ENCODE data around the gene TMEM37. TPM values are rescaled to one million over a fixed set of nuclear protein-coding genes. Genes with fewer than 3 reads are reported as not detected.
A peak's percentile ranks its signal among the peaks of the same experiment; 100 is the strongest.

TMEM37 gene, protein sequence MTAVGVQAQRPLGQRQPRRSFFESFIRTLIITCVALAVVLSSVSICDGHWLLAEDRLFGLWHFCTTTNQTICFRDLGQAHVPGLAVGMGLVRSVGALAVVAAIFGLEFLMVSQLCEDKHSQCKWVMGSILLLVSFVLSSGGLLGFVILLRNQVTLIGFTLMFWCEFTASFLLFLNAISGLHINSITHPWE
- total RNA-seq (2021; fragmentation: NEBNext Ultra II Directional; extraction: Animal tissue kit (Norgen Biotek cat#: 25700)) (9.9 and 11.0 TPM in 2 replicates), polyA plus RNA-seq (2011; rRNA removed) (16.2 and 20.4 TPM in 2 replicates), polyA minus RNA-seq (2011; rRNA and poly(A)+ RNA removed) (6.5 and 8.2 TPM in 2 replicates)
- 13.4 TPM for polyA plus RNA-seq (2011; cell fraction: cytosol; rRNA removed)
- 13.5 TPM for polyA plus RNA-seq (2011; cell fraction: nucleus; rRNA removed)
- 7.9 to 9.4 TPM (median 8.6 TPM) in 4 replicates for polyA plus RNA-seq (2012, experiment 1 of 2)
- polyA plus RNA-seq (2012, experiment 2 of 2), result 12.2 TPM
- polyA plus RNA-seq (2013, experiment 1 of 2), result 9.0 TPM
- 10.0 TPM for polyA plus RNA-seq (2013, experiment 2 of 2)
- 4.6 TPM for polyA minus RNA-seq (2011; cell fraction: cytosol; rRNA and poly(A)+ RNA removed)
- 9.5 TPM for polyA minus RNA-seq (2011; cell fraction: nucleus; rRNA and poly(A)+ RNA removed)
- long read RNA-seq, experiment 1, transcript TMEM37-201 (2 exons, 1,688 nt), result major isoform, 5 of 8 reads
- long read RNA-seq, experiment 1, partial matches to known transcripts, result 0 of 8 reads
- long read RNA-seq, experiment 1, other reads (novel, unspliced or antisense), result 2 of 8 reads
- long read RNA-seq, experiment 2, transcript TMEM37-201 (2 exons, 1,688 nt), result major isoform, 9 of 9 reads
- long read RNA-seq, experiment 2, partial matches to known transcripts, result 0 of 9 reads
- long read RNA-seq, experiment 2, other reads (novel, unspliced or antisense), result 0 of 9 reads

DNA sequence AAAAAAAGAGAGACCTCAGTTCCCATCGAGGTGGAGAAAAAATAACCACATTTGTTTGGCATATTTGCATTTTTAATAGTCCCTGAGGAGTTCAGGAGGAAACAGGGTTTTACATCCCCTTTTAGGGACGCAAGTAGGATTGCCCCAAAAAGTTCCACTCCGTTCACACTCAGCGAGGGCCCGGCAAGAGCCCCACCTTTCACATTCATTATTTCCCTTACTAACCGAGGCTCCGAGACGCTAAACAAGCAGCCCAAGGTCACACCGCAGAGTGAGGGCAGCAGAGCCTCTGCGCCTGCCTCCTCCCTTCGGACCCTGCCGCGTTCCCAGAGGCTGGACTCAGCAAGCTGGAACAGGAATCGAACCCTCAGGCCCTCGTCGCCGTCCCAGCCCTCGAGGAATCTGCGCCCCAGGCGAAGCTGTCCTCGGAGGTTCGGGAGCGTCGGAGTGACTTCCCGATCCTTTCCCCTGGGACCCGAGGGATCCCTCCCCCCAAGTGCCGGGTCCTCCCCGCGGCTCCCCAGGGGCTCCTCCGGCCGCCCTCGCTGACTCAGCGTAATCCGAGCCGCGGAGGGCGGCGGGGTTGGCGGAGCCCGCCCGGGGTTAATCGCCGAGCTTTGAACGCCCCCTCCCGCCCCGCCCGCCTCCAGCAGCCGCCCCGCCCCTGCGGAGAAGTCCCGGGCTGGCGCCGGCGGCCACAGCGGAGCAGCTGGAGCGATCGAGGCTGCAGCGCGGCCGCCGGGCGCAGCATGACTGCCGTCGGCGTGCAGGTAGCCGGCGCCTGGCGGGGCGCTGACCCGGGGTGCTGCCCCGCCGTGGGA lies at the start of gene TMEM37:
TSS of gene TMEM37 (plus strand) at position 700 of the 821 bp plus-strand sequence. CDS start at position 750, 50 bp downstream.
- H2BK15ac ChIP-seq (ENCODE audit: low read length), result peak within 1 kb of the TSS; percentile 98; the same call in 1 of the 2 replicates
- H3K36me3 ChIP-seq (ENCODE audit: control insufficient read depth in 2 of 4, insufficient read depth in 4 of 4, low read length in 3 of 4), result no peaks in the 10 kb centered on the region
- peaks cover 0 to 28% (median 15%) of the 10 kb centered on the region in 4 experiments; a peak in 6 of 7 replicates for H3K4me1 ChIP-seq (replicated peaks in 1 of 4; ENCODE audit: control insufficient read depth in 3 of 4, insufficient read depth in 4 of 4, low read length in 3 of 4)
- peak within 1 kb of the TSS; percentile 58 to 72 (median 68) for H3K4me3 ChIP-seq (ENCODE audit: extremely low read depth in 1 of 4, insufficient read depth in 2 of 4, low read depth in 3 of 4, low read length in 4 of 4)
- H3K79me1 ChIP-seq (ENCODE audit: low read depth, low read length), result 0 out of 2 replicates have a peak, but pooled peaks cover 2% of the 10 kb centered on the region
- H3K18ac ChIP-seq (ENCODE audit: extremely low read depth, low read length), result peak within 1 kb of the TSS; percentile 99
- ChIA-PET POLR2A (ENCODE audit: partially characterized antibody) (interaction anchor here (1.0 to 4.2 kb wide), 5 partner anchors 10 to 64 kb away, joined by 4 to 22 read pairs (median 5); partner anchors contain the start of genes C2orf76 and DBI), CTCF (ENCODE audit: partially characterized antibody) (interaction anchor here (0.6 to 1.2 kb wide), 3 partner anchors 21 to 51 kb away, joined by 3 to 5 read pairs (median 4); no protein-coding TSS in a partner anchor)
- peak within 1 kb of the TSS; percentile 95 for H3K4ac ChIP-seq (replicated peaks; ENCODE audit: insufficient read length, low read depth, low read length)
- peak within 1 kb of the TSS; percentile 65; the same call in 1 of the 2 replicates for H3K27ac ChIP-seq (ENCODE audit: low read depth, low read length)
- H2AK5ac ChIP-seq (ENCODE audit: low read depth, low read length), result peak within 1 kb of the TSS; percentile 70; the same call in 1 of the 2 replicates
- H2BK12ac ChIP-seq (ENCODE audit: low read depth, low read length), result peak within 1 kb of the TSS; percentile 98
- peaks cover 2% of the 10 kb centered on the region in 2 experiments for H4K20me1 ChIP-seq (replicated peaks in 1 of 2; ENCODE audit: control insufficient read depth in 1 of 2, insufficient read depth in 2 of 2, low read length in 2 of 2)
- peak within 1 kb of the TSS; percentile 71 for H2BK120ac ChIP-seq (replicated peaks; ENCODE audit: low read depth, low read length)
- peak within 1 kb of the TSS; percentile 40 for H2BK20ac ChIP-seq (ENCODE audit: low read length)
- H3K79me2 ChIP-seq (ENCODE audit: control insufficient read depth in 1 of 2, insufficient read depth in 2 of 2, low read length in 2 of 2), result no peaks in the 10 kb centered on the region
- H3K23me2 ChIP-seq (ENCODE audit: low read depth, low read length), result peaks cover 11% of the 10 kb centered on the region; the same call in 1 of the 2 replicates
- peak within 1 kb of the TSS; percentile 19 for H3K56ac ChIP-seq (replicated peaks; ENCODE audit: insufficient read length, low read depth, low read length)
- H3K27me3 ChIP-seq (replicated peaks in 1 of 4; ENCODE audit: control insufficient read depth in 3 of 4, extremely low read depth in 1 of 4, insufficient read depth in 3 of 4, low read length in 3 of 4), result peaks cover 0 to 14% (median 6%) of the 10 kb centered on the region in 4 experiments; a peak in 6 of 7 replicates
- peak within 1 kb of the TSS; percentile 93; the same call in 1 of the 2 replicates for H4K8ac ChIP-seq (ENCODE audit: extremely low read depth, insufficient read depth, low read length)
- 9% methylated on average over 24 of the region's 72 CpGs; no CpG with 5 or more reads in 1 of the 2 experiments for WGBS, 2 experiments (ENCODE audit: extremely low coverage in 1 of 2, insufficient coverage in 1 of 2, insufficient read length in 1 of 2, insufficient replicate concordance in 2 of 2, low coverage in 1 of 2, low lambda C conversion rate in 2 of 2, missing lambda C conversion rate in 1 of 2)
- peak within 1 kb of the TSS; percentile 88 for H4K5ac ChIP-seq (ENCODE audit: insufficient read length, low read depth, low read length)
- H3K9me3 ChIP-seq (ENCODE audit: insufficient read depth in 2 of 2, low read depth in 1 of 2, low read length in 1 of 2), result no peaks in the 10 kb centered on the region
- peak within 1 kb of the TSS; percentile 65 for H2AFZ ChIP-seq (ENCODE audit: low read length)
- no peak within 1 kb of the TSS for H3K23ac ChIP-seq (ENCODE audit: insufficient read length)
- H3K4me2 ChIP-seq (ENCODE audit: insufficient read depth in 1 of 2, low read depth in 2 of 2, low read length in 2 of 2), result peak within 1 kb of the TSS; percentile 94 to 98
- peak within 1 kb of the TSS in 3 of 4 experiments; percentile 50 to 63 (median 59); a peak in 6 of 7 replicates for H3K9ac ChIP-seq (replicated peaks in 1 of 4; ENCODE audit: extremely low read depth in 1 of 4, low read depth in 3 of 4, low read length in 3 of 4)
- FAIRE-seq, result no peak
- peak within 1 kb of the TSS; percentile 95; the same call in 1 of the 2 replicates for H2BK5ac ChIP-seq (ENCODE audit: low read depth, low read length)
- peak within 1 kb of the TSS; percentile 92 for H4K91ac ChIP-seq (replicated peaks; ENCODE audit: insufficient read length, low read length)
- DNase-seq (ENCODE audit: low read depth in 1 of 2, low spot score in 2 of 2), result peak; percentile 50 to 79
- no peak within 1 kb of the TSS for H3K14ac ChIP-seq (ENCODE audit: insufficient read length)
- TF ChIP-seq SP2 (IDR thresholded peaks at IDR 0.05; ENCODE audit: low read length), result no peak
- no peak for TF ChIP-seq EZH2 (IDR thresholded peaks at IDR 0.05; ENCODE audit: low read depth, low read length, severe bottlenecking)
- TF ChIP-seq JUN (IDR thresholded peaks at IDR 0.05; ENCODE audit: low read depth, low read length), result 0 out of 2 replicates have a peak, but pooled peaks have one; percentile 13
- no peak for TF ChIP-seq EGR1 (IDR thresholded peaks at IDR 0.05; ENCODE audit: borderline replicate concordance, low read depth, low read length)
- no peak for TF ChIP-seq SP1 (IDR thresholded peaks at IDR 0.05; ENCODE audit: low read depth, low read length)
- peak; percentile 44; the same call in 1 of the 2 replicates for TF ChIP-seq PHF8 (conservative IDR thresholded peaks at IDR 0.05; ENCODE audit: low read depth, low read length)
- peak; percentile 94 for TF ChIP-seq BACH1 (IDR thresholded peaks at IDR 0.05; ENCODE audit: low read length)
